HCT116 (cell line): Measurements from ENCODE around the gene APBA2. TPM values are rescaled to one million over a fixed set of nuclear protein-coding genes. Genes with fewer than 3 reads are reported as not detected.

Experiments used
- ATAC-seq: fragments of 200-7000 bp; cut with Tn5 transposase; 2 replicates; pipeline ENCODE4 v1.9.1; 2020; ENCODE audit warnings: mild to moderate bottlenecking, moderate library complexity
- BruUV-seq: library from RNA; stranded (reverse); fragments of 400-500 nt; replicated peaks from 2 replicates; lab custom pipeline; 2021; lab: Mats Ljungman, UMichigan
- CTCF ChIA-PET: fragments of 300-600 bp; sonication (Branson Sonifier 250); formaldehyde crosslinking; loops from one replicate; lab custom pipeline; 2021; ENCODE audit warnings: antibody characterized with exemption; lab: Charles Lee
- POLR2A ChIA-PET: fragments of 300-600, 350-600 bp; sonication (Branson Sonifier 250); formaldehyde crosslinking; loops from one replicate; lab custom pipeline; 2021; ENCODE audit warnings: antibody characterized with exemption; lab: Charles Lee
- RAD21 ChIA-PET, 2 experiments: fragments of 300-600 bp; sonication (Branson Sonifier 250); formaldehyde crosslinking; loops; one replicate each; lab custom pipeline; 2023; ENCODE audit warnings: low total read pairs in 2 of 2; ENCODE audit not compliant: uncharacterized antibody in 2 of 2, unreplicated experiment in 2 of 2, low non-redundant PET in 1 of 2; lab: Charles Lee
- DNase-seq: peaks from one replicate; pipeline ENCODE4 v3.0.0-alpha.2; 2010; ENCODE audit warnings: low read depth, low spot score
- H2AFZ ChIP-seq: fragments of 200-600 bp; shearing (Covaris generic), sonication (generic); 2 replicates; pipeline ENCODE4 v1.6.1; 2017; ENCODE audit warnings: low read depth, mixed run types, mixed read lengths, antibody characterized with exemption, low read length; ENCODE audit not compliant: poor library complexity, severe bottlenecking
- H3K27ac ChIP-seq: 2 replicates; pipeline ENCODE4 v1.5.1; 2012; ENCODE audit warnings: low read depth, low read length
- H3K27me3 ChIP-seq: fragments of 200-600 bp; sonication (generic); 2 replicates; pipeline ENCODE4 v1.6.1; 2016; ENCODE audit warnings: mixed run types, low read length, mixed read lengths; ENCODE audit not compliant: insufficient read depth
- H3K36me3 ChIP-seq, 2 experiments: fragments of 200-500 bp in 1 of 2; fragments of 200-600 bp in 1 of 2; sonication (Bioruptor generic) in 1 of 2; sonication (generic) in 1 of 2; 2 replicates each; pipeline versions ENCODE4 v1.5.1 to v1.6.1; 2014 to 2016; ENCODE audit warnings: low read length in 2 of 2, inconsistent platforms in 1 of 2, mixed read lengths in 1 of 2, mixed run types in 1 of 2; ENCODE audit not compliant: insufficient read depth in 2 of 2, control insufficient read depth in 1 of 2
- H3K4me1 ChIP-seq, 2 experiments: fragments of 200-600 bp in 1 of 2; sonication (generic) in 1 of 2; 2 replicates each; pipeline versions ENCODE4 v1.5.1 to v1.6.1; 2012 to 2017; ENCODE audit warnings: low read length in 2 of 2, inconsistent platforms in 1 of 2, mild to moderate bottlenecking in 1 of 2, mixed read lengths in 1 of 2, mixed run types in 1 of 2, moderate library complexity in 1 of 2; ENCODE audit not compliant: insufficient read depth in 2 of 2, control insufficient read depth in 1 of 2
- H3K4me2 ChIP-seq: fragments of 200-600 bp; sonication (generic); 2 replicates; pipeline ENCODE4 v1.6.1; 2017; ENCODE audit warnings: mixed run types, low read length, mixed read lengths
- H3K4me3 ChIP-seq, 2 experiments: fragments of 200-600 bp in 1 of 2; sonication (generic) in 1 of 2; replicated peaks in 1 of 2; 2 replicates each; pipeline ENCODE4 v1.5.1; 2011 to 2016; ENCODE audit warnings: low read length in 2 of 2, control low read depth in 1 of 2, low read depth in 1 of 2, mild to moderate bottlenecking in 1 of 2, mixed read lengths in 1 of 2, mixed run types in 1 of 2
- H3K79me2 ChIP-seq: fragments of 200-600 bp; sonication (generic); 2 replicates; pipeline ENCODE4 v1.6.1; 2017; ENCODE audit warnings: mild to moderate bottlenecking, mixed run types, low read length, moderate library complexity, mixed read lengths; ENCODE audit not compliant: insufficient read depth
- H3K9ac ChIP-seq: fragments of 200-600 bp; sonication (generic); 2 replicates; pipeline ENCODE4 v1.6.1; 2016; ENCODE audit warnings: low read length, mixed read lengths
- H3K9me2 ChIP-seq: fragments of 200-600 bp; sonication (generic), shearing (Covaris generic); 2 replicates; pipeline ENCODE4 v1.6.1; 2017; ENCODE audit warnings: mixed run types, mild to moderate bottlenecking, moderate library complexity; ENCODE audit not compliant: insufficient read depth
- H3K9me3 ChIP-seq, 2 experiments: fragments of 200-500 bp in 1 of 2; fragments of 200-600 bp in 1 of 2; sonication (Bioruptor generic) in 1 of 2; sonication (generic) in 1 of 2; 2 replicates each; pipeline ENCODE4 v1.6.1; 2014 to 2017; ENCODE audit warnings: low read length in 2 of 2, mixed read lengths in 2 of 2, inconsistent platforms in 1 of 2, low read depth in 1 of 2, mild to moderate bottlenecking in 1 of 2, mixed run types in 1 of 2, moderate library complexity in 1 of 2; ENCODE audit not compliant: control insufficient read depth in 1 of 2, insufficient read depth in 1 of 2
- H4K20me1 ChIP-seq: fragments of 200-600 bp; sonication (generic), shearing (Covaris generic); 2 replicates; pipeline ENCODE4 v1.6.1; 2017; ENCODE audit warnings: mixed run types, mild to moderate bottlenecking, moderate library complexity; ENCODE audit not compliant: insufficient read depth
- CBX3 ChIP-seq: IDR thresholded peaks from 2 replicates; pipeline ENCODE4 v1.6.1; 2012; ENCODE audit warnings: low read depth
- CEBPB ChIP-seq: IDR thresholded peaks from 2 replicates; pipeline ENCODE4 v1.6.1; 2012; ENCODE audit warnings: low read depth
- ELF1 ChIP-seq: IDR thresholded peaks from 2 replicates; pipeline ENCODE4 v1.6.1; 2012; ENCODE audit warnings: low read depth, borderline replicate concordance
- EZH2 ChIP-seq: fragments of 200-600 bp; sonication (generic); IDR thresholded peaks from 2 replicates; pipeline ENCODE4 v1.6.1; 2017; ENCODE audit warnings: antibody characterized with exemption, mixed run types
- EZH2phosphoT487 ChIP-seq: fragments of 200-600 bp; IDR thresholded peaks from 2 replicates; pipeline ENCODE4 v1.6.1; 2018; ENCODE audit warnings: antibody characterized with exemption, borderline replicate concordance
- JUND ChIP-seq: IDR thresholded peaks from 2 replicates; pipeline ENCODE4 v1.6.1; 2012
- POLR2A ChIP-seq: IDR thresholded peaks from 2 replicates; pipeline ENCODE4 v1.7.0; 2011; ENCODE audit warnings: borderline replicate concordance; ENCODE audit not compliant: insufficient read depth, insufficient read length; ENCODE audit errors: extremely low read depth
- POLR2AphosphoS5 ChIP-seq: IDR thresholded peaks from 2 replicates; pipeline ENCODE4 v1.6.1; 2011; ENCODE audit warnings: mild to moderate bottlenecking, low read depth, low read length, moderate library complexity
- RAD21 ChIP-seq: IDR thresholded peaks from 2 replicates; pipeline ENCODE4 v1.6.1; 2012; ENCODE audit warnings: low read depth, mild to moderate bottlenecking
- YY1 ChIP-seq: IDR thresholded peaks from 2 replicates; pipeline ENCODE4 v1.6.1; 2011; ENCODE audit warnings: low read length, low read depth, moderate library complexity, mild to moderate bottlenecking; ENCODE audit not compliant: insufficient replicate concordance; ENCODE audit errors: extremely low read depth
- ZNF274 ChIP-seq: fragments of 200-500 bp; sonication (Bioruptor generic); IDR thresholded peaks from 2 replicates; pipeline ENCODE4 v1.6.1; 2014; ENCODE audit warnings: mild to moderate bottlenecking, low read depth, low read length, inconsistent platforms
- intact Hi-C: fragments of 100-400 bp; cut with micrococcal nuclease; formaldehyde crosslinking; loops from 2 replicates; pipeline ENCODE4 v1.10.0; 2022
- total RNA-seq: library from RNA; stranded (reverse); gene quantifications from one replicate; pipeline ENCODE4 v1.2.1, GENCODE V29; 2021; ENCODE audit not compliant: unreplicated experiment
- TF ChIP-seq, protein P1 (sequence below): IDR thresholded peaks from 2 replicates; pipeline ENCODE4 v1.6.1; 2011; ENCODE audit warnings: mild to moderate bottlenecking, low read length, moderate library complexity; ENCODE audit not compliant: insufficient replicate concordance; ENCODE audit errors: extremely low read depth
- TF ChIP-seq, protein P2 (sequence below): IDR thresholded peaks from 2 replicates; pipeline ENCODE4 v1.6.1; 2012

The APBA2 gene
- total RNA-seq, 1 experiment from 2014 or later = 0.47 TPM

DNA sequence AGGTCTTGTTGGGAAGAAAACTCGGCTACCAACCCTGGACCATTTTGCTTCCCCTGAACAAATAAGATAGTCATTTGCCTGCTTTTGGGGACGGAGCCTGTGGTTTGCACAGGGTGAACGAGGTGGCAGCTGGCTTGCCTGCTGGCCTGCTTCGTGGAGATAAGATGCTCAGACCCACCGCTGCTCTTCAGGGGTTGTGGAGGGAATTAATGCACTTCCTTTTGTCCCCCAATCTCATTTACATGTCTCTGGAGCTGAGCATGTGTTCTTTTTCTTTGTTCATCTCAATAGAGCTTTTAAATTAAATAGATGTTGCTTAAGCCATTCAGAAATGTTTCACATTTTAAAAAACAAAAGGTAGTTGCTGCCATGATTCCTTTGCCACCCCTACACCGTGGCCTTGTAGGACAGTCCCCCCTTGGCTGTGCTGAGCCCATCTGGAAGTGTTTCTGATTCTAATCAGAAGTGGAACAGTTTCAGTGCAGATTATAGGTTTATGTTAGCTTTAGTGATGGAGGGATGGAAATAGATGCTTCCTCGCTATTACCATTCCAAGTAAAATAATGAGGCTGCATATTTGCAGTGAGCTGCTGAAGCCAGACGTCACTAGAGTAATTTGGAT, 25.6 kb downstream of the APBA2 start:
- H4K20me1 ChIP-seq = no peaks in the 10 kb centered on the region
- no peaks in the 10 kb centered on the region for H3K9me3 ChIP-seq
- H3K36me3 ChIP-seq = no peaks in the 10 kb centered on the region
- intact Hi-C loops = no loop called here
- H3K4me2 ChIP-seq = no peak overlapping the region
- TF ChIP-seq POLR2A (no peak), YY1 (no peak), JUND (no peak), CBX3 (no peak), ELF1 (no peak), POLR2AphosphoS5 (no peak)
- TF ChIP-seq, protein P1, sequence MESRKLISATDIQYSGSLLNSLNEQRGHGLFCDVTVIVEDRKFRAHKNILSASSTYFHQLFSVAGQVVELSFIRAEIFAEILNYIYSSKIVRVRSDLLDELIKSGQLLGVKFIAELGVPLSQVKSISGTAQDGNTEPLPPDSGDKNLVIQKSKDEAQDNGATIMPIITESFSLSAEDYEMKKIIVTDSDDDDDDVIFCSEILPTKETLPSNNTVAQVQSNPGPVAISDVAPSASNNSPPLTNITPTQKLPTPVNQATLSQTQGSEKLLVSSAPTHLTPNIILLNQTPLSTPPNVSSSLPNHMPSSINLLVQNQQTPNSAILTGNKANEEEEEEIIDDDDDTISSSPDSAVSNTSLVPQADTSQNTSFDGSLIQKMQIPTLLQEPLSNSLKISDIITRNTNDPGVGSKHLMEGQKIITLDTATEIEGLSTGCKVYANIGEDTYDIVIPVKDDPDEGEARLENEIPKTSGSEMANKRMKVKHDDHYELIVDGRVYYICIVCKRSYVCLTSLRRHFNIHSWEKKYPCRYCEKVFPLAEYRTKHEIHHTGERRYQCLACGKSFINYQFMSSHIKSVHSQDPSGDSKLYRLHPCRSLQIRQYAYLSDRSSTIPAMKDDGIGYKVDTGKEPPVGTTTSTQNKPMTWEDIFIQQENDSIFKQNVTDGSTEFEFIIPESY = no peak
- POLR2A ChIA-PET = no interaction called here
- no peak overlapping the region for H2AFZ ChIP-seq
- CTCF ChIA-PET = interaction anchor here (0.8 kb wide), 2 partner anchors 9 kb away, joined by 3 read pairs; no protein-coding TSS in a partner anchor
- ATAC-seq = no peak
- RAD21 ChIA-PET = no interaction called here
- no TSS peak for BruUV-seq
- no peaks in the 10 kb centered on the region for H3K9me2 ChIP-seq
- H3K9ac ChIP-seq = no peak overlapping the region
- no peak overlapping the region for H3K27ac ChIP-seq
- no peaks in the 10 kb centered on the region for H3K79me2 ChIP-seq
- no peak overlapping the region for H3K4me3 ChIP-seq
- no peaks in the 10 kb centered on the region for H3K4me1 ChIP-seq
- peaks cover 6% of the 10 kb centered on the region; the same call in 1 of the 2 replicates for H3K27me3 ChIP-seq
- no peak for DNase-seq

DNA sequence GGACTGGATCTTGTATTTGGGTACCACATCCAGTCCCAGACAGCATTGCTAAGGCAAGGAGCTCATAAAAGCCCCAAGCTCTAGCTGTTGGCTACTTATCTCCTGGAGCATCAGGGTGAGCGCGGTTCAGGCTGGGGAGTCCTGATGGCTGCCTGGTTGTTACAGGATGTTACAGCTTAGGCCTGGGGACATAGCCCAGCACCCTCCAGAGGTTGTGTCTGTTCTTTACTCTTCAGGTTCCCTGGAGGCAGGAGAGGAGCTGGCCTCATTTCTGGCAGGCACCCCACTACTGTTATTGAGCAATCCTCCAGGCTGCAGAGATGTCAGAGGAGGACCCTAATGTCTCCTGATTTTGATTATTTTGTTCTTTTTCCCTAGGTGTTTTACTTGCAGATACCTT, 26.6 kb downstream of the APBA2 start:
- no peak overlapping the region for H3K9ac ChIP-seq
- RAD21 ChIA-PET = no interaction called here

More for the DNA sequence above, 26.6 kb downstream of the APBA2 start:
- Histone ChIP-seq H4K20me1 (no peaks in the 10 kb centered on the region), H3K36me3 (no peaks in the 10 kb centered on the region), H3K9me3 (no peaks in the 10 kb centered on the region), H3K27me3 (peaks cover 6% of the 10 kb centered on the region; the same call in 1 of the 2 replicates), H3K9me2 (no peaks in the 10 kb centered on the region), H3K27ac (no peak overlapping the region), H2AFZ (no peak overlapping the region), H3K4me2 (no peak overlapping the region), H3K79me2 (no peaks in the 10 kb centered on the region), H3K4me3 (no peak overlapping the region), H3K4me1 (no peaks in the 10 kb centered on the region)
- intact Hi-C loops = no loop called here
- ATAC-seq = no peak
- TF ChIP-seq, protein P2, sequence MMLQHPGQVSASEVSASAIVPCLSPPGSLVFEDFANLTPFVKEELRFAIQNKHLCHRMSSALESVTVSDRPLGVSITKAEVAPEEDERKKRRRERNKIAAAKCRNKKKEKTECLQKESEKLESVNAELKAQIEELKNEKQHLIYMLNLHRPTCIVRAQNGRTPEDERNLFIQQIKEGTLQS = no peak
- TF ChIP-seq CEBPB = no peak
- TF ChIP-seq YY1 = no peak
- TF ChIP-seq, protein P1 = no peak
- TF ChIP-seq EZH2phosphoT487 = no peak
- TF ChIP-seq ZNF274 = no peak
- TF ChIP-seq EZH2 = no peak
- no peak for TF ChIP-seq RAD21
- DNase-seq = no peak
- ChIA-PET CTCF (interaction anchor here (1.0 kb wide), 1 partner anchor 10 kb away, joined by 3 read pairs; no protein-coding TSS in a partner anchor), POLR2A (no interaction called here)
- BruUV-seq = no TSS peak
